ENCODE results near the gene SDCBP2. TPM values are rescaled to one million over a fixed set of nuclear protein-coding genes. Genes with fewer than 3 reads are reported as not detected.

Gene SDCBP2
- total RNA-seq, 2 donors from 2014 or later: 1.5 to 5.1 TPM

DNA sequence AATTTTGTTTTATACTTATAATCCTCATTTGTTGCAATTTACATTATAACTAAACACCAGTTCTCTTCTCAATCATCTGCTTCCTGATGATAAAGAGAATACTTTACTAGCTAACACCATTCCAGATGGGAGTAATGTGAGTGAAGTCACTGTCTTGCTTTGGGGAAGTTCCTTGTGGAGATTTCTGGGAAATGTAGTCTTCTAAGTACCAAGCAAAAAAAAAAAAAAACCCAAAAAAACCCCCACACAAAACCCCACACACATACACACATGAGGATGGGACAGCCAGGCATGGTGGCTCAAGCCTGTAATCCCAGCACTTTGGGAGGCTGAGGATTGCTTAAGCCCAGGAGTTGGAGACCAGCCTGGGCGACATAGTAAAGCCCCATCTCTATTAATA is 65.1 kb downstream of the SDCBP2 start:
- Histone ChIP-seq H3K9ac (ENCODE audit: extremely low read depth, low read length, poor library complexity, severe bottlenecking) (no peak overlapping the region), H3K27ac (ENCODE audit: low read depth, low read length) (no peak overlapping the region), H3K27me3 (ENCODE audit: control insufficient read depth, insufficient read depth, low read length, poor library complexity, severe bottlenecking) (peaks cover 8% of the 10 kb centered on the region), H3K9me3 (ENCODE audit: control insufficient read depth, low read length) (no peaks in the 10 kb centered on the region), H3K4me1 (ENCODE audit: control insufficient read depth, insufficient read depth, low read length) (peaks cover 8% of the 10 kb centered on the region), H3K36me3 (ENCODE audit: control insufficient read depth, insufficient read depth, low read length) (no peaks in the 10 kb centered on the region), H3K4me3 (ENCODE audit: low read length) (no peak overlapping the region)
- 92% methylated on average over 1 of the region's 1 CpG; no CpG with 5 or more reads in 1 of the 2 experiments for WGBS, 2 experiments (ENCODE audit: insufficient coverage in 1 of 2, insufficient read length in 1 of 2)
- no peak for DNase-seq
- Mint-ChIP-seq H3K27ac (no peak overlapping the region), H3K4me1 (peaks cover 21% of the 10 kb centered on the region), H3K4me3 (no peak overlapping the region), H3K36me3 (ENCODE audit: low read depth) (no peaks in the 10 kb centered on the region), H3K9me3 (no peaks in the 10 kb centered on the region), H3K27me3 (ENCODE audit: insufficient read depth) (peaks cover 8% of the 10 kb centered on the region)
- TF ChIP-seq, protein P1, sequence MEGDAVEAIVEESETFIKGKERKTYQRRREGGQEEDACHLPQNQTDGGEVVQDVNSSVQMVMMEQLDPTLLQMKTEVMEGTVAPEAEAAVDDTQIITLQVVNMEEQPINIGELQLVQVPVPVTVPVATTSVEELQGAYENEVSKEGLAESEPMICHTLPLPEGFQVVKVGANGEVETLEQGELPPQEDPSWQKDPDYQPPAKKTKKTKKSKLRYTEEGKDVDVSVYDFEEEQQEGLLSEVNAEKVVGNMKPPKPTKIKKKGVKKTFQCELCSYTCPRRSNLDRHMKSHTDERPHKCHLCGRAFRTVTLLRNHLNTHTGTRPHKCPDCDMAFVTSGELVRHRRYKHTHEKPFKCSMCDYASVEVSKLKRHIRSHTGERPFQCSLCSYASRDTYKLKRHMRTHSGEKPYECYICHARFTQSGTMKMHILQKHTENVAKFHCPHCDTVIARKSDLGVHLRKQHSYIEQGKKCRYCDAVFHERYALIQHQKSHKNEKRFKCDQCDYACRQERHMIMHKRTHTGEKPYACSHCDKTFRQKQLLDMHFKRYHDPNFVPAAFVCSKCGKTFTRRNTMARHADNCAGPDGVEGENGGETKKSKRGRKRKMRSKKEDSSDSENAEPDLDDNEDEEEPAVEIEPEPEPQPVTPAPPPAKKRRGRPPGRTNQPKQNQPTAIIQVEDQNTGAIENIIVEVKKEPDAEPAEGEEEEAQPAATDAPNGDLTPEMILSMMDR (conservative IDR thresholded peaks at IDR 0.05): no peak

Other genes with a start within 250 kb of the SDCBP2 start
- 10 to 100 TPM; 72.5 to 84.7 TPM for gene PSMF1, start 210.5 kb downstream of the SDCBP2 start, total RNA-seq
- 1 to 10 TPM; 3.1 to 4.3 TPM for gene TMEM74B, start 144.2 kb downstream of the SDCBP2 start, total RNA-seq
- not detected for gene C20orf202, start 125.7 kb downstream of the SDCBP2 start, total RNA-seq
- gene RAD21L1, start 103.1 kb downstream of the SDCBP2 start, total RNA-seq: 1 to 10 TPM in 1 of 2 donors, not detected in 1; 1.4 TPM
- gene SNPH, start 62.8 kb downstream of the SDCBP2 start, total RNA-seq: 1 to 10 TPM; 2.2 to 4.9 TPM
- gene FKBP1A, start 63.9 kb upstream of the SDCBP2 start, total RNA-seq: 100 to 1,000 TPM; 181 to 185 TPM
- 100 to 1,000 TPM in 1 of 2 donors, 10 to 100 TPM in 1; 90.9 to 117 TPM for gene NSFL1C, start 137.7 kb upstream of the SDCBP2 start, total RNA-seq
- gene SIRPB2, start 162.3 kb upstream of the SDCBP2 start, total RNA-seq: not detected
- not detected for gene SIRPD, start 228.6 kb upstream of the SDCBP2 start, total RNA-seq